GM18520 (cell line): Measurements from ENCODE around the gene CREB1.
"Not testable (repeated sequence)": the region's sequence is repeated elsewhere in the genome, so short reads cannot be mapped to it uniquely, and the experiment has no call there.

Source experiments
- ATAC-seq: cut with Tn5 transposase; IDR thresholded peaks from one replicate; pipeline ENCODE4 v1.9.1; 2021; ENCODE audit not compliant: unreplicated experiment

Gene CREB1

GRCh38 chr2:207529330-207530159, at the start of gene CREB1:
CREB1 (plus strand) TSS chr2:207529962; CDS start chr2:207555636, 25,674 bp downstream.
- peak; percentile 76 for ATAC-seq

GRCh38 chr2:207480521-207481040, 49.2 kb upstream of the CREB1 start:
- ATAC-seq: no peak

GRCh38 chr2:207481924-207482323, 47.8 kb upstream of the CREB1 start:
- ATAC-seq: no peak

- ATAC-seq: no peak
Observed at GRCh38 chr2:207482630-207483029, 47.1 kb upstream of the CREB1 start.

GRCh38 chr2:207483066-207483465, 46.7 kb upstream of the CREB1 start:
- no peak for ATAC-seq

- ATAC-seq: no peak
Observed at GRCh38 chr2:207483477-207483876, 46.3 kb upstream of the CREB1 start.

GRCh38 chr2:207484444-207485391, 45.0 kb upstream of the CREB1 start:
- no peak for ATAC-seq

GRCh38 chr2:207487650-207488311, 42.0 kb upstream of the CREB1 start:
- no peak for ATAC-seq

- ATAC-seq: no peak
Observed at GRCh38 chr2:207489251-207489650, 40.5 kb upstream of the CREB1 start.

- no peak for ATAC-seq
Observed at GRCh38 chr2:207490441-207490840, 39.3 kb upstream of the CREB1 start.

- ATAC-seq: no peak
Observed at GRCh38 chr2:207491086-207491485, 38.7 kb upstream of the CREB1 start.

- no peak for ATAC-seq
Observed at GRCh38 chr2:207491956-207492355, 37.8 kb upstream of the CREB1 start.

- no peak for ATAC-seq
Observed at GRCh38 chr2:207492461-207492860, 37.3 kb upstream of the CREB1 start.

GRCh38 chr2:207494137-207494536, 35.6 kb upstream of the CREB1 start:
- ATAC-seq: no peak

- not testable (repeated sequence) for ATAC-seq
Observed at GRCh38 chr2:207496936-207497335, 32.8 kb upstream of the CREB1 start.

- ATAC-seq: no peak
Observed at GRCh38 chr2:207497596-207497995, 32.2 kb upstream of the CREB1 start.

GRCh38 chr2:207498427-207498826, 31.3 kb upstream of the CREB1 start:
- ATAC-seq: no peak

- no peak for ATAC-seq
Observed at GRCh38 chr2:207499114-207499513, 30.6 kb upstream of the CREB1 start.

GRCh38 chr2:207501802-207502576, 27.8 kb upstream of the CREB1 start:
- no peak for ATAC-seq

- ATAC-seq: peak; percentile 35
Observed at GRCh38 chr2:207502577-207503198, 27.1 kb upstream of the CREB1 start.
